Measurements from ENCODE around the gene ITGB5.

The ITGB5 gene

DNA sequence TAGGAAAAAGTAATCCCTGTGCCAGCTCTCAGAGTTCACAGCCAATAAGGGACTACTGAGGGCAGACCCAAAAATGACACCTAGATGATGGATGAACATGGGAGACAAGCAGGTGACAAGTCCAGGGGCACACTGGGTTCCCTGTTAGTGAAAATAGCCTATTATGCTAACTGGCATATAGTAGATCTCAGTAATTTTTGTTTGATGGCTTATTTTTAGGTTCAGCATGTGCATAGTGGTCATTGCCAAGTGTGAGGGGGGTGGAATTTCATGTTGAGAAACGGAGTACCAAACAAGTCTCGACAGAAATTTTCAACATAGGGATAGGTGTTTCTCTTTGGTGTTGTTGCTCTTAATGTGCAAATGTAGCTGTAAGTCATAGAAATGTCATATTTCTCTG is 6.4 kb upstream of the ITGB5 start:
- DNase-seq (ENCODE audit: low read depth), result no peak
- H3K4me3 ChIP-seq (ENCODE audit: low read depth, low read length), result no peak overlapping the region
- TF ChIP-seq CTCF (conservative IDR thresholded peaks at IDR 0.05; ENCODE audit: low read depth, low read length), result no peak

DNA sequence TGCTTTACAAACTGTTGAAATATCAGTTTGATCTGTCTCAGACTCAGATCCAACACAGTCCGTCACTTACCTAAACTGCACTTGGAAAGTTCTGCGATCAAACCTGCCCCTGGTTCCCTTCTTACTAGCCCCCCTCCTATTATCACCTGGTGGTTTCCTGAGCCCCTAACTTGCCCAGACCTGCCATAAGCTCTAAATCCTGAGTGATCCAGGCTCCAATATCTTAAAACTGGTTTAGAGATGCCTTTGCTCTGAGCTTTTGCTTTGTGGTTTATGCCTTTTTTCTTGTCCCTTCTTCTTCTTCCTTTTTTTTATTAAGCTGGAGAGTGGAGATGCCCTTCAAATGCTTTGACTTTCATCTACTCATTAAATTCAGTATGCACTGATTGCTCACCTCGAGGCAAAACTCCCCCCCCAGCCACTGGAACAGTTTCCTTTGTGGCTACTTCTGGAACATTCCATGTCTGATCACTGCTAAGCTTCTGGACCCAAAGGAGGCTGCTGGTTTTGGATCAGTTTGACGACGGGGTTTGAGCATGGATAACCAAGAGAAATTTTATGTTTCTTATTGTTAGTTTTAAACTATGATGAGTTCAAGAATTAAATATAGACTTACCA is 3.5 kb upstream of the ITGB5 start:
- H3K4me3 ChIP-seq (ENCODE audit: low read depth, low read length), result no peak overlapping the region
- no peak for DNase-seq (ENCODE audit: low read depth)
- no peak for TF ChIP-seq CTCF (conservative IDR thresholded peaks at IDR 0.05; ENCODE audit: low read depth, low read length)

DNA sequence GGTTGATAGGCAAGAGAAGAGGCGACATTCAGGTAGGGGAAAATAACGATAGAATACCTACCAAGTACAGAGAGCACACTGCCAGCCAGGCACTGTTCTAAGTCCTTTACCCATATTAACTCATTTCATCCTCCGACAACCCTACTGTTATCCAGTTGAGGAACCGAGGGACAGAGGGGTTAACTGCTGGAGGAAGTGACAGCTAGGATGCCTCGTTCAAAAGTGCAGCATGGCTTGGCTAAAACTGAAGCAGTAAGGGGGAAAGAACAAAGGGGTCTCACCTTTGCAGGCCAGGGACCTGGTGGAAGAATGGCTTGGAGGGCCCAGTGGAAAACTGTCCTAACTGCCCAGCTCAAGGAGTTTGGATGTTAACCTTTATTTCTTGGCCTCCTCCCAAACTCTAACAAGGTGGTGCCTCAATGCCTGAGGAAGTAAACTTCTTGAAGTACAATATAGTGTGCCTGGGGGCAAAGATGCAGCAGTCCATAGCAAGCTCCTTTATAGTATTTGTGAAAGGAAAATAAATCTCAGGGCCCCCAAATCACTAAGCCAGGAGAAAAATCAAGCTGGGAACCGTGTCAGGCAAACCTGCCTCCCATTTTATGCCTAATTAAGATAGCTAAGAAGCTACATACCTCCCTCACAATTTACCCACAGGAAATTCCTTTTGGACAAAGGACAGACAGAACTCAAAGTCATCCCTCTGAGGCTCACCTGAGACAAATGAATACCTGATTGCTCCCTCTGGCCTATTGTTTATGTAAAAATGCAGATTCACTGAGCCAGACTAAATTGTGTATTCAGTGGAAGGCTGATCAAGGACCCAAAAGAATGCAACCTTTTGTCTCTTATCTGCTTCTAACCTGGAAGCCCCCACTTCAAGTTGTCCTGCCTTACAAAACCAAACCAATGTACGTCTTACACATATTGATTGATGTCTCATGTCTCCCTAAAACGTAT is 1.6 kb upstream of the ITGB5 start:
- H3K4me3 ChIP-seq (ENCODE audit: low read depth, low read length), result no peak overlapping the region
- DNase-seq (ENCODE audit: low read depth), result no peak
- TF ChIP-seq CTCF (conservative IDR thresholded peaks at IDR 0.05; ENCODE audit: low read depth, low read length), result no peak

- no peak for TF ChIP-seq CTCF (conservative IDR thresholded peaks at IDR 0.05; ENCODE audit: low read depth, low read length)
- DNase-seq (ENCODE audit: low read depth), result no peak
- H3K4me3 ChIP-seq (ENCODE audit: low read depth, low read length), result peak overlapping the region; percentile 69
Measured at GRCh38 chr3:124887932-124888298, 750 bp upstream of the ITGB5 start.

GRCh38 chr3:124886168-124887056 is 753 bp downstream of the ITGB5 start:
- peak; percentile 34 for DNase-seq (ENCODE audit: low read depth)
- no peak for TF ChIP-seq CTCF (conservative IDR thresholded peaks at IDR 0.05; ENCODE audit: low read depth, low read length)
- H3K4me3 ChIP-seq (ENCODE audit: low read depth, low read length), result peak overlapping the region; percentile 69

DNA sequence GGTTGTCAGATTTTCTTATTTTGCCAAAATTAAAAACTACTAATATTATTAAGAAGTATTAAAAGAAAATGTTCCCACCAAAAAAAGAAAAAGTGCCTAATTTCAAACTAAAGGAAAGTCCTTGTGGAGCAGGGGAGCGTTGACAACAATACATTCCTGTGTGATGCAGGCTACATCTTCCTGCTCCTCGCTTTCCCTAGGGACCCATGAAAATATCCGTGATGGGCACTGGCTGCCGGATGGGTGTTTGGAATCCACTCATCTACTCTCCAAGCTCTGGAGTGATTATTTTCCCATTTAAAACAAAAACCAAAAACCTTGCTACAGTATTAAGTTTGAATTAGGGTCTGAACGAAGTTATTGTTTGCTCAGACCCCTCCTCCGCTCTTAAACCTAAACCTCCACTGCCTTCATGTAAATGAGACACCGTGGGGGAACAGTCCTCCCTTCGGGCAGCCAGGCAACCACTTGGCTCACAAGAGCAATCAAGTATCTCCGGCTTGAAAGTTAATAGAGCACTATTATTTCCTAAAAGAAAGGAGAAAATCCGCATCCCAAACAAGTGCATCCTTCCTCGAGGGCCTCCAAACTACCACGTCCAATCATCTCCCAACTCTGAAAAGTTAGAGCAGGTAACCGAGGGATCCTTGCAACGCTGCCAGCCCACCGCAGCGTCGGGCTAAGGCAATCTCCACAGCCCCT is 1.5 kb downstream of the ITGB5 start:
- DNase-seq (ENCODE audit: low read depth), result peak; percentile 33
- TF ChIP-seq CTCF (conservative IDR thresholded peaks at IDR 0.05; ENCODE audit: low read depth, low read length), result no peak
- peak overlapping the region; percentile 69 for H3K4me3 ChIP-seq (ENCODE audit: low read depth, low read length)

Measured in choroid plexus epithelial cell (primary cell).